H54 (cell line): ENCODE data around the gene UQCC3.
"Not testable (repeated sequence)": the region's sequence is repeated elsewhere in the genome, so short reads cannot be mapped to it uniquely, and the experiment has no call there.

Source experiments
- DNase-seq: peaks from one replicate; pipeline ENCODE4 v3.0.0; 2011; ENCODE audit warnings: low spot score, mixed read lengths; ENCODE audit not compliant: insufficient read length
- FAIRE-seq: peaks from 3 replicates; lab custom pipeline; 2011; peaks lifted over from hg19 to GRCh38; lab: Jason Lieb, UNC
- POLR2A ChIP-seq: IDR thresholded peaks from 2 replicates; pipeline ENCODE4 v1.6.1; 2011; ENCODE audit warnings: low read depth, mild to moderate bottlenecking, low read length

UQCC3 gene

DNA sequence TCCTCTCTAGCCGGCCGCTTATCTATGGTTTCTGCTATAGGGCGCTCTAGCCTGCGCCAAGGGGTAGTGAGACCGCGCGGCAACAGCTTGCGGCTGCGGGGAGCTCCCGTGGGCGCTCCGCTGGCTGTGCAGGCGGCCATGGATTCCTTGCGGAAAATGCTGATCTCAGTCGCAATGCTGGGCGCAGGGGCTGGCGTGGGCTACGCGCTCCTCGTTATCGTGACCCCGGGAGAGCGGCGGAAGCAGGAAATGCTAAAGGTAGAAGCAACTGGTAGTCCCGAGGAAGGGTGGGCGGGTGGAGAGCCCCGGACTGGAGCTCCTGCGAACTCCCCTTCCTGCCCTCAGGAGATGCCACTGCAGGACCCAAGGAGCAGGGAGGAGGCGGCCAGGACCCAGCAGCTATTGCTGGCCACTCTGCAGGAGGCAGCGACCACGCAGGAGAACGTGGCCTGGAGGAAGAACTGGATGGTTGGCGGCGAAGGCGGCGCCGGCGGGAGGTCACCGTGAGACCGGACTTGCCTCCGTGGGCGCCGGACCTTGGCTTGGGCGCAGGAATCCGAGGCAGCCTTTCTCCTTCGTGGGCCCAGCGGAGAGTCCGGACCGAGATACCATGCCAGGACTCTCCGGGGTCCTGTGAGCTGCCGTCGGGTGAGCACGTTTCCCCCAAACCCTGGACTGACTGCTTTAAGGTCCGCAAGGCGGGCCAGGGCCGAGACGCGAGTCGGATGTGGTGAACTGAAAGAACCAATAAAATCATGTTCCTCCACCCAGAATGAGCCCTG, at the start of gene UQCC3, which contains the start of gene LBHD1:
Gene UQCC3 (plus strand): TSS at position 66 of the 782 bp plus-strand sequence. CDS start 73 bp downstream, at position 139.
Gene LBHD1 (minus strand): TSS at position 660 of the 782 bp plus-strand sequence. CDS start 2,236 bp downstream, outside the sequence.
- DNase-seq (peak; percentile 62), FAIRE-seq (no peak)
- peak; percentile 79 for TF ChIP-seq POLR2A

DNA sequence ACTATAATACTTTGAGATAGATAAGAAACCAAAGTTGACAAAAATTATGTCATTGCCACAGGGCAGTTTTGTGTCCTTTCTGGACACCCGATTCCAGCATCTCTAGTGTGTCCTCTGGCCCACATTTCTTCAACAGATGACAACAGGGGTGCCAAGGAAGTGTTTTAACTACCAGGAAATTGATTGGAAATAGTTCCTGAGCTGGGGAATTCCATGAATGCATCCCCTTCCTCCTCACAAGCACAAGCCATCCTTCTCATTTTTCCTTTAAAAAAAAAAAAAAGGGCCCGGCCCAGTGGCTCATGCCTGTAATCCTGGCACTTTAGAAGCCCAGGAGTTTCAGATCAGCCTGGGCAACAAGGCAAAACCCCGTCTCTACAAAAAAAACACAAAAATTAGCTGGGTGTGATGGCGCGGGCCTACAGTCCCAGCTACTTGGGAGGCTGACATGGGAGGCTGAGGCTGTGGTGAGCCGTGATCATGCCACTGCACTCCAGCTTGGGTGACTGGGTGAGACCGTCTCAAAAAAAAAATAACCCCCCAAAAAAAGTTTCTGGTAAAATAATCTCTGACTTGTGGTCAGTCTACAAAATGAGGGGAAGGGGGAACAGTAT, 48.9 kb upstream of the UQCC3 start:
- DNase-seq (no peak), FAIRE-seq (no peak)
- TF ChIP-seq POLR2A, result no peak

DNA sequence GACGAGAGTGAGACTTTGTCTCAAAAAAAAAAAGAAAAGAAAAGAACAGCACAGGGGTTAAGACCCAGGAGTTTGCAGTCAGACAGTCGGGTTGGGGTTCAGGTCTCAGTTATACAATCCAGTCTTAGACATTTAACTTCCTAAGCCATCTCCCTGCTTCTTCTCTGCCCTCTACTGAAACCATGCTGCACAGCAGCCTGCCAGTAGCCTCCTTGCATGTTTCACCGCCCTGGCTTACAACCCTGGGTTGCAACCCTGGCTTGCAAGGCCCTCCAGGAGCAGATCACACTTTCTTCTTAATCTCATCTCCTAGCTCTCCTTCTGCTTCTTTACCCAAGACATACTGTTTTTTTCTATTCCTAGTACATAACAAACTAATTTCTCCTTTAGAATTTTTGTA, 43.8 kb upstream of the UQCC3 start:
- TF ChIP-seq POLR2A, result no peak
- FAIRE-seq (no peak), DNase-seq (no peak)

- no peak for FAIRE-seq
- no peak for TF ChIP-seq POLR2A
- no peak for DNase-seq
Measured at GRCh38 chr11:62632492-62632891, 39.0 kb upstream of the UQCC3 start.

DNA sequence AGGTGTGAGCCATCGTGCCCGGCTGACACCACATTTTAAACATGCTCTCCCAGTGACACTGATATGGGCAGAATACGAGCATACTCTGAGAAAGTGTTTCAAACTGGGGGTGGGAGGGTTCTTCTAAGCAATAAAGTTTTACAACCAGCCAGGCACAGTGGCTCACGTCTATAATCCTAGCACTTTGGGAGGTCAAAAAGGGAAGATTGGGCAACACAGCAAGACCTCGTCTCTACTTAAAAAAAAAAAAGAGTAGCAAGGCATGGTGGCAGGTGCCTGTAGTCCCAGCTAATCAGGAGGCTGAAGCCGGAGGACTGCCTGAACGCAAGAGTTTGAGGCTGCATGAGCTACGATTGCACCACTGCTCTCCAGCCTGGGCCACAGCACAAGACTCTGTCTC, 27.3 kb upstream of the UQCC3 start:
- no peak for DNase-seq
- no peak for FAIRE-seq
- TF ChIP-seq POLR2A, result no peak

GRCh38 chr11:62645671-62645945, 25.9 kb upstream of the UQCC3 start:
- TF ChIP-seq POLR2A, result no peak
- no peak for FAIRE-seq
- no peak for DNase-seq

GRCh38 chr11:62645946-62646824, 25.3 kb upstream of the UQCC3 start, which contains the start of gene GANAB:
Gene GANAB, minus strand, starts transcription at chr11:62646613. Its CDS starts 14 bp downstream, at chr11:62646599.
- peak; percentile 90 for TF ChIP-seq POLR2A
- FAIRE-seq (no peak), DNase-seq (peak; percentile 96)

- FAIRE-seq (no peak), DNase-seq (no peak)
- no peak for TF ChIP-seq POLR2A
Measured at GRCh38 chr11:62646825-62647608, 24.5 kb upstream of the UQCC3 start.

- FAIRE-seq (no peak), DNase-seq (no peak)
- no peak for TF ChIP-seq POLR2A
Measured at GRCh38 chr11:62647609-62648005, 23.9 kb upstream of the UQCC3 start.

- FAIRE-seq (no peak), DNase-seq (no peak)
- TF ChIP-seq POLR2A, result no peak
Measured at GRCh38 chr11:62648185-62648966, 23.1 kb upstream of the UQCC3 start.

- TF ChIP-seq POLR2A, result no peak
- FAIRE-seq (no peak), DNase-seq (no peak)
Measured at GRCh38 chr11:62648967-62649364, 22.5 kb upstream of the UQCC3 start.

- no peak for TF ChIP-seq POLR2A
- FAIRE-seq (no peak), DNase-seq (no peak)
Measured at GRCh38 chr11:62649486-62649885, 22.0 kb upstream of the UQCC3 start.

DNA sequence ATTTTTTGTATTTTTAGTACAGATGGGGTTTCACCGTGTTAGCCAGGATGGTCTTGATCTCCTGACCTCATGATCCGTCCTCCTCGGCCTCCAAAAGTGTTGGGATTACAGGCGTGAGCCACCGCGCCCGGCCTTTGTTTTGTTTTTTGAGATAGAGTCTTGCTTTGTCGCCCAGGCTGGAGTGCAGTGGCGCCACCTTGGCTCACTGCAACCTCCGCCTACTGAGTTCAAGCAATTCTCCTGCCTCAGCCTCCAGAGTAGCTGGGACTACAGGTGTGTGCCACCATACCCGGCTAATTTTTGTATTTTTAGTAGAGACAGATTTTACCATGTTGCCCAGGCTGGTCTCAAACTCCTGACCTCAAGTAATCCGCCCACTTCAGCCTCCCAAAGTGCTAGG, 21.2 kb upstream of the UQCC3 start:
- FAIRE-seq, DNase-seq: not testable (repeated sequence)
